SK-N-SH (cell line): Measurements from ENCODE around the gene WASHC2C.
"Not testable (repeated sequence)": the region's sequence is repeated elsewhere in the genome, so short reads cannot be mapped to it uniquely, and the experiment has no call there.

ENCODE experiments used
- CHD2 ChIP-seq: fragments of 150-350 bp; IDR thresholded peaks from 2 replicates; pipeline ENCODE4 v1.6.1; 2018; ENCODE audit warnings: low read length; ENCODE audit not compliant: partially characterized antibody
- EZH2phosphoT487 ChIP-seq: fragments of 200-600 bp; sonication (generic); IDR thresholded peaks from 2 replicates; pipeline ENCODE4 v1.6.1; 2017; ENCODE audit warnings: low read depth, mixed run types, mild to moderate bottlenecking, antibody characterized with exemption, moderate library complexity, borderline replicate concordance
- GATA2 ChIP-seq: sonication (generic); formaldehyde crosslinking; IDR thresholded peaks from 2 replicates; pipeline ENCODE4 v1.5.0; 2020; ENCODE audit warnings: mild to moderate bottlenecking, missing genetic modification reagents
- JUND ChIP-seq: IDR thresholded peaks from 2 replicates; pipeline ENCODE4 v1.4.0; 2012
- MEF2A ChIP-seq: IDR thresholded peaks from 2 replicates; pipeline ENCODE4 v1.4.0; 2012; ENCODE audit warnings: low read depth, borderline replicate concordance
- POLR2AphosphoS5 ChIP-seq: IDR thresholded peaks from 2 replicates; pipeline ENCODE4 v1.6.1; 2012; ENCODE audit warnings: low read depth, low read length
- RAD21 ChIP-seq: IDR thresholded peaks from 2 replicates; pipeline ENCODE4 v1.6.1; 2012; ENCODE audit warnings: mild to moderate bottlenecking, low read length
- RFX5 ChIP-seq: IDR thresholded peaks from 2 replicates; pipeline ENCODE4 v1.6.1; 2012; ENCODE audit warnings: mild to moderate bottlenecking, improper control_type of control experiment, low read length
- RXRA ChIP-seq: IDR thresholded peaks from 2 replicates; pipeline ENCODE4 v1.4.0; 2012; ENCODE audit warnings: low read depth, mild to moderate bottlenecking, borderline replicate concordance
- SIN3A ChIP-seq: IDR thresholded peaks from 2 replicates; pipeline ENCODE4 v1.6.1; 2012; ENCODE audit warnings: low read depth, mild to moderate bottlenecking, low read length, moderate library complexity, borderline replicate concordance
- SMC3 ChIP-seq: IDR thresholded peaks from 2 replicates; pipeline ENCODE4 v1.6.1; 2012; ENCODE audit warnings: low read depth, low read length, improper control_type of control experiment
- TAF1 ChIP-seq: IDR thresholded peaks from 2 replicates; pipeline ENCODE4 v1.6.1; 2012; ENCODE audit warnings: low read depth, mild to moderate bottlenecking, low read length, moderate library complexity, borderline replicate concordance
- TCF12 ChIP-seq: IDR thresholded peaks from 2 replicates; pipeline ENCODE4 v1.4.0; 2012
- TF ChIP-seq, protein P1 (sequence below): fragments of 200-600 bp; sonication (generic); IDR thresholded peaks from 2 replicates; pipeline ENCODE4 v1.6.1; 2017; ENCODE audit warnings: antibody characterized with exemption, mild to moderate bottlenecking, moderate library complexity

GRCh38 chr10:45814146-45814545 lies 87.1 kb downstream of the WASHC2C start:
- TF ChIP-seq, protein P1, sequence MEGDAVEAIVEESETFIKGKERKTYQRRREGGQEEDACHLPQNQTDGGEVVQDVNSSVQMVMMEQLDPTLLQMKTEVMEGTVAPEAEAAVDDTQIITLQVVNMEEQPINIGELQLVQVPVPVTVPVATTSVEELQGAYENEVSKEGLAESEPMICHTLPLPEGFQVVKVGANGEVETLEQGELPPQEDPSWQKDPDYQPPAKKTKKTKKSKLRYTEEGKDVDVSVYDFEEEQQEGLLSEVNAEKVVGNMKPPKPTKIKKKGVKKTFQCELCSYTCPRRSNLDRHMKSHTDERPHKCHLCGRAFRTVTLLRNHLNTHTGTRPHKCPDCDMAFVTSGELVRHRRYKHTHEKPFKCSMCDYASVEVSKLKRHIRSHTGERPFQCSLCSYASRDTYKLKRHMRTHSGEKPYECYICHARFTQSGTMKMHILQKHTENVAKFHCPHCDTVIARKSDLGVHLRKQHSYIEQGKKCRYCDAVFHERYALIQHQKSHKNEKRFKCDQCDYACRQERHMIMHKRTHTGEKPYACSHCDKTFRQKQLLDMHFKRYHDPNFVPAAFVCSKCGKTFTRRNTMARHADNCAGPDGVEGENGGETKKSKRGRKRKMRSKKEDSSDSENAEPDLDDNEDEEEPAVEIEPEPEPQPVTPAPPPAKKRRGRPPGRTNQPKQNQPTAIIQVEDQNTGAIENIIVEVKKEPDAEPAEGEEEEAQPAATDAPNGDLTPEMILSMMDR, result not testable (repeated sequence)
- not testable (repeated sequence) for TF ChIP-seq POLR2AphosphoS5; RXRA; EZH2phosphoT487; TAF1; JUND; CHD2; RAD21; RFX5; MEF2A; SMC3; GATA2 (CRISPR knock-in tag); TCF12; SIN3A
